Keratinocyte (primary cell): Measurements from ENCODE around the gene CIT.

ENCODE experiments used
- CTCF ChIP-seq, 3 experiments: IDR thresholded peaks in 1 of 3; conservative IDR thresholded peaks in 1 of 3; optimal IDR thresholded peaks in 1 of 3; 2 replicates in 2 of 3; 3 replicates in 1 of 3; pipeline versions ENCODE3 to v1.5.1; 2011; ENCODE audit warnings: low read length in 3 of 3, mild to moderate bottlenecking in 3 of 3, moderate library complexity in 2 of 3, control low read depth in 1 of 3, inconsistent platforms in 1 of 3; ENCODE audit not compliant: insufficient read depth in 2 of 3; ENCODE audit errors: extremely low read depth in 1 of 3
- EZH2 ChIP-seq: IDR thresholded peaks from one replicate; pipeline ENCODE4 v1.6.1; 2012; ENCODE audit warnings: inconsistent platforms, mild to moderate bottlenecking, low read length, moderate library complexity

- TF ChIP-seq CTCF (optimal IDR thresholded peaks at IDR 0.05 in 1 of 3, IDR thresholded peaks at IDR 0.05 in 1 of 3, conservative IDR thresholded peaks at IDR 0.05 in 1 of 3; ENCODE audit: extremely low read depth in 1 of 3, insufficient read depth in 2 of 3, low read length in 3 of 3) (no peak), EZH2 (no peak)
Measured at GRCh38 chr12:119914666-119915065, 37.5 kb upstream of the CIT start.
